Nephron (organoid): ENCODE results near the gene APOLD1.

Experiments used
- H3K27ac Mint-ChIP-seq, 3 experiments: 2 replicates each; pipeline ENCODE4 v1.8.0; 2020; ENCODE audit warnings: mixed read lengths in 3 of 3, mild to moderate bottlenecking in 2 of 3, moderate library complexity in 1 of 3
- H3K27me3 Mint-ChIP-seq: 2 replicates; pipeline ENCODE4 v1.8.0; 2021; ENCODE audit warnings: low read depth, mild to moderate bottlenecking, moderate library complexity, mixed read lengths
- H3K36me3 Mint-ChIP-seq: 2 replicates; pipeline ENCODE4 v1.8.0; 2020; ENCODE audit warnings: low read depth, mixed read lengths
- H3K4me1 Mint-ChIP-seq: 2 replicates; pipeline ENCODE4 v1.8.0; 2020; ENCODE audit warnings: mixed read lengths
- H3K4me3 Mint-ChIP-seq, 3 experiments: 2 replicates each; pipeline ENCODE4 v1.8.0; 2020; ENCODE audit warnings: mild to moderate bottlenecking in 3 of 3, mixed read lengths in 3 of 3, moderate library complexity in 2 of 3
- H3K9me3 Mint-ChIP-seq: 2 replicates; pipeline ENCODE4 v1.8.0; 2020; ENCODE audit warnings: mixed read lengths
- CTCF ChIP-seq, 3 experiments: fragments of 200-600 bp; sonication (generic); IDR thresholded peaks; one replicate each; pipeline ENCODE4 v1.5.0; 2021; ENCODE audit warnings: antibody characterized with exemption in 3 of 3; ENCODE audit not compliant: unreplicated experiment in 3 of 3

The APOLD1 gene

GRCh38 chr12:12745576-12746211, 39.8 kb upstream of the APOLD1 start:
- peak overlapping the region in 1 of 3 experiments; percentile 29 for H3K27ac Mint-ChIP-seq
- H3K4me1 Mint-ChIP-seq, result peaks cover 38% of the 10 kb centered on the region
- no peak overlapping the region for H3K4me3 Mint-ChIP-seq
- no peak for TF ChIP-seq CTCF (IDR thresholded peaks at IDR 0.05; ENCODE audit: unreplicated experiment in 3 of 3)
- H3K9me3 Mint-ChIP-seq, result no peaks in the 10 kb centered on the region
- H3K27me3 Mint-ChIP-seq, result peaks cover 3% of the 10 kb centered on the region
- peaks cover 4% of the 10 kb centered on the region for H3K36me3 Mint-ChIP-seq

GRCh38 chr12:12747278-12747677, 38.2 kb upstream of the APOLD1 start:
- Mint-ChIP-seq H3K27ac (no peak overlapping the region), H3K27me3 (peaks cover 3% of the 10 kb centered on the region), H3K4me1 (peaks cover 30% of the 10 kb centered on the region), H3K9me3 (no peaks in the 10 kb centered on the region), H3K4me3 (no peak overlapping the region), H3K36me3 (peaks cover 4% of the 10 kb centered on the region)
- TF ChIP-seq CTCF (IDR thresholded peaks at IDR 0.05; ENCODE audit: unreplicated experiment in 3 of 3), result no peak

- no peaks in the 10 kb centered on the region for H3K9me3 Mint-ChIP-seq
- H3K27ac Mint-ChIP-seq, result peak overlapping the region in 1 of 3 experiments; percentile 27
- TF ChIP-seq CTCF (IDR thresholded peaks at IDR 0.05; ENCODE audit: unreplicated experiment in 3 of 3), result no peak
- H3K4me1 Mint-ChIP-seq, result peaks cover 30% of the 10 kb centered on the region
- H3K27me3 Mint-ChIP-seq, result peaks cover 3% of the 10 kb centered on the region
- no peak overlapping the region for H3K4me3 Mint-ChIP-seq
- H3K36me3 Mint-ChIP-seq, result peaks cover 4% of the 10 kb centered on the region
These were observed 37.4 kb upstream of the APOLD1 start for GRCh38 chr12:12748044-12748443.

GRCh38 chr12:12749433-12749832, 36.0 kb upstream of the APOLD1 start:
- peaks cover 26% of the 10 kb centered on the region for H3K4me1 Mint-ChIP-seq
- no peak for TF ChIP-seq CTCF (IDR thresholded peaks at IDR 0.05; ENCODE audit: unreplicated experiment in 3 of 3)
- no peaks in the 10 kb centered on the region for H3K9me3 Mint-ChIP-seq
- no peak overlapping the region for H3K27ac Mint-ChIP-seq
- H3K27me3 Mint-ChIP-seq, result peaks cover 3% of the 10 kb centered on the region
- H3K4me3 Mint-ChIP-seq, result no peak overlapping the region
- H3K36me3 Mint-ChIP-seq, result no peaks in the 10 kb centered on the region

- no peaks in the 10 kb centered on the region for H3K36me3 Mint-ChIP-seq
- TF ChIP-seq CTCF (IDR thresholded peaks at IDR 0.05; ENCODE audit: unreplicated experiment in 3 of 3), result no peak
- H3K9me3 Mint-ChIP-seq, result no peaks in the 10 kb centered on the region
- H3K27ac Mint-ChIP-seq, result no peak overlapping the region
- no peaks in the 10 kb centered on the region for H3K4me1 Mint-ChIP-seq
- H3K4me3 Mint-ChIP-seq, result no peak overlapping the region
- no peaks in the 10 kb centered on the region for H3K27me3 Mint-ChIP-seq
These were observed 29.5 kb upstream of the APOLD1 start for GRCh38 chr12:12755923-12756322.

- Mint-ChIP-seq H3K36me3 (peaks cover 3% of the 10 kb centered on the region), H3K4me3 (no peak overlapping the region), H3K27me3 (no peaks in the 10 kb centered on the region), H3K27ac (no peak overlapping the region), H3K9me3 (no peaks in the 10 kb centered on the region), H3K4me1 (no peaks in the 10 kb centered on the region)
- TF ChIP-seq CTCF (IDR thresholded peaks at IDR 0.05; ENCODE audit: unreplicated experiment in 3 of 3), result no peak
These were observed 28.3 kb upstream of the APOLD1 start for GRCh38 chr12:12757121-12757520.
